ENCODE results near the gene TBX5. TPM values are rescaled to one million over a fixed set of nuclear protein-coding genes. Genes with fewer than 3 reads are reported as not detected.

TBX5 gene
- total RNA-seq, 1 donor from 2014 or later: not detected

- TF ChIP-seq CTCF (IDR thresholded peaks at IDR 0.05): no peak
- Mint-ChIP-seq H3K27me3 (ENCODE audit: unreplicated experiment) (peaks cover 44% of the 10 kb centered on the region), H3K36me3 (ENCODE audit: unreplicated experiment) (peaks cover under 1% of the 10 kb centered on the region), H3K4me1 (ENCODE audit: unreplicated experiment) (no peaks in the 10 kb centered on the region), H3K9me3 (ENCODE audit: unreplicated experiment) (no peaks in the 10 kb centered on the region), H3K27ac (ENCODE audit: unreplicated experiment) (no peak overlapping the region), H3K4me3 (ENCODE audit: unreplicated experiment) (no peak overlapping the region)
- DNase-seq (ENCODE audit: extremely low spot score, unreplicated experiment): no peak
Observed at GRCh38 chr12:114415525-114415868, 9.6 kb upstream of the TBX5 start.

- Mint-ChIP-seq H3K27me3 (ENCODE audit: unreplicated experiment) (peaks cover 49% of the 10 kb centered on the region), H3K27ac (ENCODE audit: unreplicated experiment) (no peak overlapping the region), H3K4me1 (ENCODE audit: unreplicated experiment) (peaks cover 2% of the 10 kb centered on the region), H3K4me3 (ENCODE audit: unreplicated experiment) (no peak overlapping the region), H3K36me3 (ENCODE audit: unreplicated experiment) (peaks cover 2% of the 10 kb centered on the region), H3K9me3 (ENCODE audit: unreplicated experiment) (no peaks in the 10 kb centered on the region)
- no peak for TF ChIP-seq CTCF (IDR thresholded peaks at IDR 0.05)
- DNase-seq (ENCODE audit: extremely low spot score, unreplicated experiment): no peak
Observed at GRCh38 chr12:114414866-114415524, 9.1 kb upstream of the TBX5 start.

GRCh38 chr12:114414031-114414865 lies 8.3 kb upstream of the TBX5 start:
- H3K27ac Mint-ChIP-seq (ENCODE audit: unreplicated experiment): no peak overlapping the region
- no peaks in the 10 kb centered on the region for H3K9me3 Mint-ChIP-seq (ENCODE audit: unreplicated experiment)
- TF ChIP-seq CTCF (IDR thresholded peaks at IDR 0.05): no peak

GRCh38 chr12:114412825-114413749 lies 7.1 kb upstream of the TBX5 start:
- Mint-ChIP-seq H3K36me3 (ENCODE audit: unreplicated experiment) (peaks cover 2% of the 10 kb centered on the region), H3K9me3 (ENCODE audit: unreplicated experiment) (no peaks in the 10 kb centered on the region), H3K4me1 (ENCODE audit: unreplicated experiment) (peaks cover 17% of the 10 kb centered on the region), H3K27ac (ENCODE audit: unreplicated experiment) (no peak overlapping the region), H3K27me3 (ENCODE audit: unreplicated experiment) (peaks cover 67% of the 10 kb centered on the region), H3K4me3 (ENCODE audit: unreplicated experiment) (no peak overlapping the region)
- no peak for TF ChIP-seq CTCF (IDR thresholded peaks at IDR 0.05)
- no peak for DNase-seq (ENCODE audit: extremely low spot score, unreplicated experiment)

More at GRCh38 chr12:114414031-114414865, 8.3 kb upstream of the TBX5 start:
- Mint-ChIP-seq H3K27me3 (ENCODE audit: unreplicated experiment) (peaks cover 57% of the 10 kb centered on the region), H3K4me1 (ENCODE audit: unreplicated experiment) (peaks cover 9% of the 10 kb centered on the region), H3K4me3 (ENCODE audit: unreplicated experiment) (no peak overlapping the region), H3K36me3 (ENCODE audit: unreplicated experiment) (peaks cover 2% of the 10 kb centered on the region)
- no peak for DNase-seq (ENCODE audit: extremely low spot score, unreplicated experiment)

Measured in osteocyte (in vitro differentiated cells).